Tibial nerve (tissue), 4 donors: ENCODE data around the gene TSSC4. TPM values are rescaled to one million over a fixed set of nuclear protein-coding genes. Genes with fewer than 3 reads are reported as not detected.

Experiments used
- DNase-seq, 2 donors: peaks; one replicate each; pipeline ENCODE4 v3.0.0-alpha.2; 2019; ENCODE audit warnings: low spot score in 2 of 2
- H3K27ac ChIP-seq, 4 donors: fragments of 200-600 bp; sonication (generic) in 3 of 4; one replicate each; pipeline ENCODE4 v1.5.1; 2017 to 2019; ENCODE audit warnings: mild to moderate bottlenecking in 1 of 4
- H3K27me3 ChIP-seq, 2 donors: fragments of 200-600 bp; sonication (generic) in 1 of 2; one replicate each; pipeline versions ENCODE4 v1.5.1 to v1.6.0; 2017 to 2019
- H3K36me3 ChIP-seq, 3 donors: fragments of 200-600 bp; sonication (generic); one replicate each; pipeline ENCODE4 v1.5.1; 2018 to 2019
- H3K4me1 ChIP-seq, 4 donors: fragments of 200-600 bp; sonication (generic) in 3 of 4; one replicate each; pipeline ENCODE4 v1.5.1; 2017 to 2019
- H3K4me3 ChIP-seq, 4 donors: fragments of 200-600 bp; sonication (generic) in 3 of 4; one replicate each; pipeline ENCODE4 v1.5.1; 2017 to 2019; ENCODE audit warnings: mild to moderate bottlenecking in 1 of 4, moderate library complexity in 1 of 4
- H3K9me3 ChIP-seq, 4 donors: fragments of 200-600 bp; sonication (generic) in 3 of 4; one replicate each; pipeline ENCODE4 v1.5.1; 2017 to 2019
- CTCF ChIP-seq, 5 experiments: fragments of 200-600 bp in 3 of 5; fragments of 450-650 bp in 2 of 5; sonication (generic) in 3 of 5; IDR thresholded peaks; one replicate each; pipeline ENCODE4 v1.5.1; 2016 to 2019; ENCODE audit warnings: antibody characterized with exemption in 5 of 5, mild to moderate bottlenecking in 3 of 5, moderate library complexity in 2 of 5
- EP300 ChIP-seq, 2 donors: sonication (generic); formaldehyde crosslinking; IDR thresholded peaks; one replicate each; pipeline ENCODE4 v1.6.1; 2017; ENCODE audit warnings: antibody characterized with exemption in 2 of 2, mild to moderate bottlenecking in 1 of 2
- POLR2A ChIP-seq, 2 donors: fragments of 450-650 bp; IDR thresholded peaks; one replicate each; pipeline ENCODE4 v1.6.1; 2017; ENCODE audit warnings: antibody characterized with exemption in 2 of 2, mild to moderate bottlenecking in 2 of 2, moderate library complexity in 2 of 2
- WGBS, 2 donors: methylation state at CpG; one replicate each; pipeline ENCODE4 v1.1.5; 2018; 5-methylcytosine and 5-hydroxymethylcytosine counted together
- total RNA-seq, 4 donors: library from RNA; depleted of rRNA; stranded (reverse); fragments of >200 nt; gene quantifications; one replicate each; pipeline ENCODE4 v1.1.0, GENCODE V29; 2016

The TSSC4 gene
- total RNA-seq, 4 donors from 2014 or later: 44.8 to 54.3 (median 49.1) TPM

- TF ChIP-seq CTCF (IDR thresholded peaks at IDR 0.05): no peak
- TF ChIP-seq POLR2A (IDR thresholded peaks at IDR 0.05): no peak
- TF ChIP-seq EP300 (IDR thresholded peaks at IDR 0.05): no peak
- Histone ChIP-seq H3K4me1 (no peaks in the 10 kb centered on the region), H3K4me3 (no peak overlapping the region), H3K9me3 (peaks cover 0 to 11% (median 0%) of the 10 kb centered on the region in 4 donors), H3K27me3 (peaks cover 0 to 23% of the 10 kb centered on the region in 2 donors), H3K36me3 (no peaks in the 10 kb centered on the region), H3K27ac (no peak overlapping the region)
- 69 to 82% methylated on average over 8 to 10 of the region's 10 CpGs for WGBS, 2 donors
- DNase-seq: no peak
Measured at GRCh38 chr11:2436013-2436520, 35.5 kb downstream of the TSSC4 start.

- Histone ChIP-seq H3K4me3 (no peak overlapping the region), H3K36me3 (no peaks in the 10 kb centered on the region), H3K27me3 (peaks cover 0 to 29% of the 10 kb centered on the region in 2 donors), H3K27ac (no peak overlapping the region), H3K4me1 (no peaks in the 10 kb centered on the region), H3K9me3 (peaks cover 0 to 11% (median 0%) of the 10 kb centered on the region in 4 donors)
- TF ChIP-seq POLR2A (IDR thresholded peaks at IDR 0.05) (no peak), EP300 (IDR thresholded peaks at IDR 0.05) (no peak), CTCF (IDR thresholded peaks at IDR 0.05) (no peak)
- DNase-seq: no peak
- WGBS, 2 donors: 77 to 80% methylated on average over 11 to 12 of the region's 13 CpGs
Measured at GRCh38 chr11:2436521-2437031, 36.0 kb downstream of the TSSC4 start.

- Histone ChIP-seq H3K4me1 (no peaks in the 10 kb centered on the region), H3K27me3 (peaks cover 0 to 32% of the 10 kb centered on the region in 2 donors), H3K27ac (no peak overlapping the region), H3K9me3 (peaks cover 0 to 12% (median 0%) of the 10 kb centered on the region in 4 donors), H3K4me3 (no peak overlapping the region), H3K36me3 (no peaks in the 10 kb centered on the region)
- WGBS, 2 donors: 81 to 82% methylated on average over 3 to 4 of the region's 4 CpGs
- DNase-seq: no peak
- no peak for TF ChIP-seq EP300 (IDR thresholded peaks at IDR 0.05)
- no peak for TF ChIP-seq CTCF (IDR thresholded peaks at IDR 0.05)
- TF ChIP-seq POLR2A (IDR thresholded peaks at IDR 0.05): no peak
Measured at GRCh38 chr11:2437516-2437915, 37.0 kb downstream of the TSSC4 start.

DNA sequence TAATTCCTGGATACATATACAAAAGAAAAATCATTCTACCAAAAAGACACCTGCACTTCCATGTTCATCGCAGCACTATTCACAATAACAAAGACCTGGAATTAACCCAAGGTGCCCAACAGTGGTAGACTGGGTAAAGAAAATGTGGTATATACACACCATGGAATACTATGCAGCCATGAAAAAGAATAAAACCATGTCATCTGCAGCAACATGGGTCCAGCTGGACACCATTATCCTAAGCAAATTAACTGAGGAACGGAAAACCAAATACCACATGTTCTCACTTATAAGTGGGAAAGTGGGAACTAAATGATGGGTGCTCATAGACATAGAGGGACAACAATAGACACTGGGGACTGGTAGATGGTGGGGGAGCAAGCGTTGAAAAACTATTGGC, 39.3 kb downstream of the TSSC4 start:
- no peak for DNase-seq
- no peak overlapping the region for H3K4me3 ChIP-seq
- peaks cover 0 to 20% (median 0%) of the 10 kb centered on the region in 4 donors for H3K9me3 ChIP-seq
- H3K36me3 ChIP-seq: no peaks in the 10 kb centered on the region
- peaks cover 0 to 7% (median 0%) of the 10 kb centered on the region in 4 donors for H3K4me1 ChIP-seq
- 83 to 86% methylated on average over 3 of the region's 3 CpGs for WGBS, 2 donors
- H3K27ac ChIP-seq: no peak overlapping the region
- TF ChIP-seq CTCF (IDR thresholded peaks at IDR 0.05) (no peak), EP300 (IDR thresholded peaks at IDR 0.05) (no peak), POLR2A (IDR thresholded peaks at IDR 0.05) (no peak)
- peaks cover 0 to 46% of the 10 kb centered on the region in 2 donors for H3K27me3 ChIP-seq

DNA sequence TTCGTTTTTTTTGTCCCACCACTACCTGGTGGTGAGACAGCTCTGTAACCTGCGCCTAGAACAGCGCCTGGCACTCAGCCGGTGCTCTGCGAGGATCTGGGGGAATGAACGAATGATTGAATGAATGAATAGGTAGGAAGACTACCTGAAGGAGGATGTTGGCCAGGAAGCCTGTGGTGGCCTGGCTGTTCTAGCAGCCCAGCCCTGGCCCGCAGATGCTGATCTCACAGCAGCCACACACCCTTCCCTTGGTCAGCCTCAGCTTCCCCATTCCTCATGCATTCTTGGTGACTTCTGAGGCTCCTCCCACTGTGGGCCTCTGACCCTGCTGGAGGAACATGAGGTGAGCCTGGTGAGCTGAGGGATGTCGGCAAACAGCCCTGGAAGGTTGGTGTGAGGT, 40.1 kb downstream of the TSSC4 start:
- H3K4me1 ChIP-seq: peaks cover 0 to 12% (median 0%) of the 10 kb centered on the region in 4 donors
- H3K27ac ChIP-seq: no peak overlapping the region
- peaks cover 0 to 20% (median 0%) of the 10 kb centered on the region in 4 donors for H3K9me3 ChIP-seq
- H3K27me3 ChIP-seq: peaks cover 0 to 51% of the 10 kb centered on the region in 2 donors
- TF ChIP-seq CTCF (IDR thresholded peaks at IDR 0.05) (no peak), POLR2A (IDR thresholded peaks at IDR 0.05) (no peak), EP300 (IDR thresholded peaks at IDR 0.05) (no peak)
- 76 to 82% methylated on average over 8 of the region's 8 CpGs for WGBS, 2 donors
- no peak overlapping the region for H3K4me3 ChIP-seq
- no peaks in the 10 kb centered on the region for H3K36me3 ChIP-seq
- DNase-seq: no peak
